Subcutaneous adipose tissue (tissue), 4 donors: ENCODE data around the gene SIAH1. TPM values are rescaled to one million over a fixed set of nuclear protein-coding genes. Genes with fewer than 3 reads are reported as not detected.

Experiments
- total RNA-seq, 4 donors: library from RNA; depleted of rRNA; stranded (reverse); fragments of >200 nt; gene quantifications; one replicate each; pipeline ENCODE4 v1.1.0, GENCODE V29; 2016
- TF ChIP-seq, protein P1 (sequence below): fragments of 450-650 bp; IDR thresholded peaks from one replicate; pipeline ENCODE4 v1.5.1; 2016; ENCODE audit warnings: low read depth, mild to moderate bottlenecking, control low read depth, antibody characterized with exemption, moderate library complexity

The SIAH1 gene, protein sequence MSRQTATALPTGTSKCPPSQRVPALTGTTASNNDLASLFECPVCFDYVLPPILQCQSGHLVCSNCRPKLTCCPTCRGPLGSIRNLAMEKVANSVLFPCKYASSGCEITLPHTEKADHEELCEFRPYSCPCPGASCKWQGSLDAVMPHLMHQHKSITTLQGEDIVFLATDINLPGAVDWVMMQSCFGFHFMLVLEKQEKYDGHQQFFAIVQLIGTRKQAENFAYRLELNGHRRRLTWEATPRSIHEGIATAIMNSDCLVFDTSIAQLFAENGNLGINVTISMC
- total RNA-seq, result 10 to 100 TPM; 36.3 to 50.9 (median 41.9) TPM

DNA sequence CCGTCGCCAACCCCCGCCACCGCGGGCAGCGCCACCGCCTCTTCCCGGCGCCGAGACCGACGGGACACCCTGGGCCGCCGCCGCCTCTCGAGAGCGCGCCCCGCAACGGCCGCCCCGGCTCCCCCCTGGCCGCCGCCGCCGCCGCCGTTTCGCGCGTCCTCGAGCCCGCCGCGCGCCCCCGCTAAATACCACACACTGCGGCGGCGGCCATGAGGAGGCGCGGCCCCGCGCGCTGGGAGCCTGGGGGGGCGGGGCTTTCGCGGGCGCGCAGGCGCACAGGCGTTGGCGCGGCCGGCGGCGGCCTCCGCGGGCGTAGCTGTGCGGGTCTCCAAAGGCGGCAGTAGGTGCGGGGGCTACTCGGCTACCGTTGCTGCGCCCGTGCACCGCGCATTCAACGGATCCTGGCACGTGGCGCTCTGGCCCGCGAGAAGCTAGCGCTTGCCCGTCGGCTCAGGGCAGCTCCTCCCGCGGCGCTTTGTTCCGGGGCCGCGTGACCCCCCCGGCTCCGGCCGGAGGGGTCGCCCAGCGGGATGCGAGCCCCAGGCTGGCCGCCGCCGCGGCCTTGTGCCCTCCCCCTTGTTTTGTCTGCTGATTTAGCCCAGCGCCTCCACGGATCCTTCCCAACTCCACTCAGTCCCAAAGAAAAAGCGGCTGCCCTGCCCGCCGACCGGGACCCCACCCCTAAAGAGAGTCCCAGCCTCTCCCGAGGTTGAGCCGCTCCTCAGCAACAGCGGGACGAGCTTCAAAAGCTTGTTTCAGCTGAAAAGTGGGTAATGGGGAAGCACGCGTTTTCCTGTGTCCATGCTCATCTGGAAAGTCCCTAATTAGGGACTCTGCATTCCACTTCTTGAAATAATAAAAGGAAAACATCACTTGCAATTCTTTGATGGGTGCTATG, at the start of gene SIAH1:
Gene SIAH1 (minus strand): TSS at position 161 of the 898 bp plus-strand sequence. CDS start 22,985 bp downstream, outside the sequence.
- TF ChIP-seq, protein P1, sequence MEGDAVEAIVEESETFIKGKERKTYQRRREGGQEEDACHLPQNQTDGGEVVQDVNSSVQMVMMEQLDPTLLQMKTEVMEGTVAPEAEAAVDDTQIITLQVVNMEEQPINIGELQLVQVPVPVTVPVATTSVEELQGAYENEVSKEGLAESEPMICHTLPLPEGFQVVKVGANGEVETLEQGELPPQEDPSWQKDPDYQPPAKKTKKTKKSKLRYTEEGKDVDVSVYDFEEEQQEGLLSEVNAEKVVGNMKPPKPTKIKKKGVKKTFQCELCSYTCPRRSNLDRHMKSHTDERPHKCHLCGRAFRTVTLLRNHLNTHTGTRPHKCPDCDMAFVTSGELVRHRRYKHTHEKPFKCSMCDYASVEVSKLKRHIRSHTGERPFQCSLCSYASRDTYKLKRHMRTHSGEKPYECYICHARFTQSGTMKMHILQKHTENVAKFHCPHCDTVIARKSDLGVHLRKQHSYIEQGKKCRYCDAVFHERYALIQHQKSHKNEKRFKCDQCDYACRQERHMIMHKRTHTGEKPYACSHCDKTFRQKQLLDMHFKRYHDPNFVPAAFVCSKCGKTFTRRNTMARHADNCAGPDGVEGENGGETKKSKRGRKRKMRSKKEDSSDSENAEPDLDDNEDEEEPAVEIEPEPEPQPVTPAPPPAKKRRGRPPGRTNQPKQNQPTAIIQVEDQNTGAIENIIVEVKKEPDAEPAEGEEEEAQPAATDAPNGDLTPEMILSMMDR, result no peak

DNA sequence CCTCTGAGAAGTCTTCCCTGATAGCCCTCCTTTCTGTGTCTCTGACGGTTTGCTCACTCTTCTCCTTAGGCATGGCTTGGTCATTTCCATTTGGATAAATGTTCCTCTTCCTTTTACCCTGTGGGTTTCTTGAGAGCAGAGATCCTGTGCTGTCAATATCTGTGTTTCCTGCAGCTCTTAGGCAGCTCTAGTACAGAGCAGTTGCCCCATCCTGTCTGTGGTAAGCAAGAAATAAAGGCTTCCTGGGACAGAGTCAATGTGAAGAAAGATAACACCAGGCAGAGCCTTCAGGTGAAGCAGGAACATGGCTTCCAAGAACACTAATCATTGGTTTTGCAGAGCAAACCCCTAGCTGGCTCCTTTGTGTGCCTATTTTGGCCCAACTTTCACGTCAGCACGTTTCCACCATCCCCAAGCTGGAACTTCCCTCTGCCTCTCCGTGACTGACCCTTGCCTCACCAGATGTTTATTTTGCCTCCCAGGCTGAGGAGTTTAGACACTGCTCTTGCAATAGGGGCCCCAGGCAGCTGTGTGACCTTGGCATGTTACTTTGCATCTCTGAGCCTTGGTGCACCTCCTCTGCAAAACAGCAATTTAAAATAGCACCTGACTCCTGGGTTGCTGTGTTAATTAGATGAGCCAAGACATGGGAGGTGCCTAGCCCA, 49.6 kb upstream of the SIAH1 start:
- TF ChIP-seq, protein P1, result no peak

DNA sequence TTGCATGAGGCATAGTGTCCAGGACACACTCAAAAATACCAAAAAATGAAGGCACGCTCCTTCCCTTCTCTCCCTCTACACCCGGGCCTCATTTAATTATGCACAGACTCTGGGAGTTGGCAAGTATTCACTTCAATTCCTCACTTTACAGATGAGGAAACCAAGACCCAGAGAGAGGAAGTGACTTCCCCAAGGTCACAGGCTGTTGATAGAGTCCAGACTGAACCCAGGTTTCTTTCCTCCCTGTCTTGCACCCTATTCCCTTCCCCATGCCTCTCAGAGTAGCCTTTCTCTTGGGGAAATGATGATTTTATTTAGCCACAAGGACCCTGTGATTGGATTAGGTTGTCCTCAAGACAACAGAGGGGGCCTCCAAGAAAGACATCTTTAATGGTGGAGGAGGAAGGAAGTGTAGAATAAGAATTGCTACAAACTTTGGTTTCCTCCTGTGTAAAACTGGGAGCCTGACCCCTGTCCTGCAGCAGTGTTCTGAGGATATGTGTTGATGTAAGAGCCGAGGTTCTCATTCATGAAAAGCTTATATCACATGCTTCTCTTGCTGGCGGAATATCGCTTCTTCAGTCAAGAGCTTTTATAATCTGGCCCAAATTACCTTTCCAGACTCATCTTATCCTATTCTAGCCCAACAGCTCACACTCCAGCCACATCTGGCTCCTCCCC, 48.8 kb upstream of the SIAH1 start:
- TF ChIP-seq, protein P1, result no peak

DNA sequence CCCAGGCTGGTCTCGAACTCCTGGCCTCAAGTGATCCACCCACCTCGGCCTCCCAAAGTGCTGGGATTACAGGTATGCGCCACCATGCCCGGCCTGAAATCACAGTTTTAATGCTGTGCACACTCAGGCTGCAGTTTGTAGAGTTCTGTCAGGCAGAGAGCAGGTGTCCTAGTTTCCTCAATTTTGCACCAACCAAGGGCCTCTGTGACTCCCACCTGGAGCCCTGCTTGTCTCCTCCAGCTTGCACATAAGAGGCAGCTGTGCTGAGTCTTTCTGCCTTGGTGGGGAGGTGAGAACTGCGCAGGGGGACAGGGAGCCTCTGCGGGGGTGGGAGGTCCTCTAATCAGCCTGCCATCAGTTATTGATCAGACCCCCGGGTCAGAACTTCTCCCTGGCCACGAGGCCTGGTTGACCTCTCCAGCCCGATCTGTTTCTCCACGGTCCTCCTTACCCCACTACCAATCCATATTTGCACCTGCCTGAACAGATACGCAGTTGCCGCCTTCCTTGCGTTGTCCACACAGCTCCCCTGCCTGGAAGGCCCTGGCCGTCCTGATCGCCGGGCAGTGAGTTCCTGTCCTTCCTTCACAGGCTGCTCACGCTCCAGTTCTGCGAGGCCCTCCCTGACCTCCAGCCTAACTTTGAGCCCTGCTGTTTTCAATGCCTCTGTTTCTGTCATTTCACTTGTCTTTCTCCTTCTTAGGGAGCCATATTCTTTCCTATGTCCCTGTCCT, 48.1 kb upstream of the SIAH1 start:
- TF ChIP-seq, protein P1, result no peak

DNA sequence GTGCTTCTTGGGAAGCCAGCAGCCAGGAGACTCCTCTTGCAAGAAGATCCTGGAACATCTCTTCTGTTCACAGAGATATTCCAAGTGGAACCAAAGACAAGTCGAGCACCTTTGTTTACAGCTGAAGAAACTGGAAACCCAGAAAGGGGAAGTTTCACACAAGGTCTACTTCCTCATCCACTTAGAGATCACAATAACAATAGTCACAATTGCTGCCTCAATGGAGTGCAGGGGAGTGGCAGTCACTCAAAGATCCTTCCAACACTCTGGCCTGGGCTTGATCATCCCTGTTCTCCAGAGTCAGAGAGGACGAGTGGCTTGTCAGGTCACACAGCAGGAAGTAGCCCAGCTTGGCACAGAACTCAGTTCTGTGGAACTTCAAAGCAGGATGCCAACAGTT, 46.9 kb upstream of the SIAH1 start:
- TF ChIP-seq, protein P1, result no peak

DNA sequence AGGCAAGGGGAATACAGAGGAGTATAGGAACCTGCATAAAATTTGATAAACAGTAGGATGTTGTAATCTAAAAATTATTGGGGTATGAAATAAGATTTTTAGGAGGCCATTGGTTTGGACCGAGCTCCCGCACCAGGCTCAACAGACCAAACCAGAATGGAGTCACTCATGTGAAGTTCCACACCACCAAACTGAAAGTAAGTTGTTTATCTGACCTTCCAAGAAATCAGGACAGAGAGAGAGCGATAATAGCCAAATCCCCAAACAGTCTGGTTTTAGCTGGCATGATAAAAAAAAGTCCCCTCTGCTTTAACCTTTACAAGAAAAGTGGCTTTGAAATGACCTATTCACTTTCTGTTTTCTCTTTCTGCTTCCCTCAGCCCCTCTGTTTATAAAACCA, 45.7 kb upstream of the SIAH1 start:
- TF ChIP-seq, protein P1, result no peak
